Mammary epithelial cell (primary cell): ENCODE measurements around the gene HARS1.

Experiments used
- CTCF ChIP-seq, 2 donors: IDR thresholded peaks in 1 of 2; conservative IDR thresholded peaks in 1 of 2; 2 replicates each; pipeline ENCODE4 v1.5.1; 2011 to 2012; ENCODE audit warnings: inconsistent platforms in 2 of 2, low read length in 2 of 2, mild to moderate bottlenecking in 2 of 2, control low read depth in 1 of 2, low read depth in 1 of 2; ENCODE audit not compliant: insufficient read depth in 1 of 2; ENCODE audit errors: extremely low read depth in 1 of 2
- EZH2 ChIP-seq: IDR thresholded peaks from 2 replicates; pipeline ENCODE4 v1.6.1; 2012; ENCODE audit warnings: low read length, inconsistent platforms, borderline replicate concordance

GRCh38 chr5:140642718-140643117 lies 48.5 kb downstream of the HARS1 start:
- TF ChIP-seq CTCF (conservative IDR thresholded peaks at IDR 0.05 in 1 of 2, IDR thresholded peaks at IDR 0.05 in 1 of 2; ENCODE audit: extremely low read depth in 1 of 2, insufficient read depth in 1 of 2, low read depth in 1 of 2, low read length in 2 of 2): no peak
- TF ChIP-seq EZH2: no peak
